NCI-H128 (cell line): Measurements from ENCODE around the gene EIF2B4.
"Not testable (repeated sequence)": the region's sequence is repeated elsewhere in the genome, so short reads cannot be mapped to it uniquely, and the experiment has no call there.

Experiments used
- DNase-seq: peaks from one replicate; lab custom pipeline; 2025; ENCODE audit not compliant: unreplicated experiment; lab: John Stamatoyannopoulos, UW

Gene EIF2B4

DNA sequence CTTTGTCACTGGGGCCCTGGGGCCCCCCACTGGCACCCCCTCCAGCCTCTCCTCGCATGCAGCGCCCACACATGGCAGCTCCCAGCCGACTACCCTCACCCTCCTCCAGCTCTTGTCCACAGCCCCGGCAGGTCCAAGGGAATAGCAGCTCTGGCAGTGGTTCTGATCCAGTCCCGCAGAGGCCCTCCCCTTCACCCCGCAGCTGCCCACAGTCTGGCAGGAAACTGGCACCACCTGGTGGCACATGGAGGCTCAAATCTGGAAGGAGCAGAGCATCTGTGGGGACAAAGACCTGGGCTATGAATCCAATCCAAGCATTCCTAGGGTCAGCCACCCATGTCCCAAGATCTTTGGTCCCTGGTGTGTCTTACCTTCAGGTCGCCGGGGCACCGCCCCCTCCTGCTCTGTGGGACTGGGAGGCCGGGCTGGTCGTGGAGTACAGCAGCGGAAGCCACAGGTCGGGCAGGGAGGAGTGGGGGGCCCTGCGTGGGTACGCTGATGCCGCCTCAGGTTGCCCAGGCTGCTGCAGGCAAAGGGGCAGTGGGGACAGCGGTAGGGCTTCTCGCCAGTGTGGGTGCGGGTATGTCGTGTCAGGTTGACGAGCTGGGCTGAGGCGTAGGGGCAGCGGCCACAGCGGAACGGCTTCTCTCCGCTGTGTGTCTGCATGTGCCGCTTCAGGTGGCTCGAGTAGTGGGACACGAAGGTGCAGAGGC lies 8.1 kb upstream of the EIF2B4 start:
- DNase-seq, result no peak

DNA sequence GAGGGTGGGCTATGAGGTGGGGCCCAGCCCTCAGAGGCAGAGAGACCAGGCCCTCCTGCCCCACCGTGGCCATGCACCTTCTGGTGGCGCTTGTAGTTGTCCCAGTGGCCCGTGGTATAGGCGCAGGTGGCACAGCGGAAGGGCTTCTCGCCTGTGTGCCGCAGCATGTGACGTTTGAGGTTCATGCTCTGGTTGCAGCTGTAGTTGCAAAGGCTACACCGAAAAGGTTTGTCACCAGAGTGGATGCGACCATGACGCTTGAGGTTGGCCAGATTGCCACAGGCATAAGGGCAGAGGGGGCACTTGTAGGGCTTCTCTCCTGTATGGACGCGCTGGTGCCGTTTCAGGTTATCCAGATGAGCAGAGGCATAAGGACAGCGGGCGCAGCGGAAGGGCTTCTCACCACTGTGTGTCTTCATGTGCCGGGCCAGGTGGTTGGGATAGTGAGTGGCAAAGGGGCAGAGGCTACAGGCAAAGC lies 7.5 kb upstream of the EIF2B4 start:
- no peak for DNase-seq

DNA sequence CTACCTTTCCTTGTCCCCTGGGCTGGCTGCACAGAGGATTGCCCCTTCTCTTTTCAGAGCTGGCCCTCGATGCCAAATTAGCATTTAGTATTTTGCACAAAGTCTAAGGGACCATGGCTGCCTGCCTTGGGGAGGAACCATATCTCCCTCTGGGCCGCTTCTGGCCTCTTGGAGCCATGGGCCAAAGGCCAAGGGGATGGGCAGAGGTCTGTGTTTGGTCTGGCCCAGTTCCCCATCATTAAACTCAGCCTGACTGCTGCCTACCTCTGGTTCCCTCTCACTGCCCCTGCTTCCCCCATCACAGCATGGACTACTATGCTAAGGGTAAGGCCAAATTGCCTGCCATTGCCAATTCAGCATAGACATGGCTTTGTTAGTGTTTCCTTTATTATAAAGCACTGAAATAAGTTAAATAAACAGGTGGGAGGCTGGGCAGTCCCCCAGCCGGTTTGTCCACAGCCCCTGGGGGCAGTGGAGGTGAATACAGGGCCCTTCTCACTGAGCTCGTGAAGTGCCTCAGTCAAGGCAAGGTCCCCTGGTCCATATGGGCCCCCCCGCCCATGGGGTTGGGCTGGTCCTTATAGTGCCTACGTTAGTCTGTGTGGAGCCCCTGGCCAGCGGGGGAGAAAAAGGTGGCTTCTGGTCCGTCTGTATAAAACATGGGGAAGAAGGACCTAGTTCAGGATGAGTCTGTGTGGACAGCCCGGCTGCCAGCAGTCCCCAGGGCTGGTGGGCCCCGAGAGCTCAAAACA lies 6.9 kb upstream of the EIF2B4 start:
- no peak for DNase-seq

DNA sequence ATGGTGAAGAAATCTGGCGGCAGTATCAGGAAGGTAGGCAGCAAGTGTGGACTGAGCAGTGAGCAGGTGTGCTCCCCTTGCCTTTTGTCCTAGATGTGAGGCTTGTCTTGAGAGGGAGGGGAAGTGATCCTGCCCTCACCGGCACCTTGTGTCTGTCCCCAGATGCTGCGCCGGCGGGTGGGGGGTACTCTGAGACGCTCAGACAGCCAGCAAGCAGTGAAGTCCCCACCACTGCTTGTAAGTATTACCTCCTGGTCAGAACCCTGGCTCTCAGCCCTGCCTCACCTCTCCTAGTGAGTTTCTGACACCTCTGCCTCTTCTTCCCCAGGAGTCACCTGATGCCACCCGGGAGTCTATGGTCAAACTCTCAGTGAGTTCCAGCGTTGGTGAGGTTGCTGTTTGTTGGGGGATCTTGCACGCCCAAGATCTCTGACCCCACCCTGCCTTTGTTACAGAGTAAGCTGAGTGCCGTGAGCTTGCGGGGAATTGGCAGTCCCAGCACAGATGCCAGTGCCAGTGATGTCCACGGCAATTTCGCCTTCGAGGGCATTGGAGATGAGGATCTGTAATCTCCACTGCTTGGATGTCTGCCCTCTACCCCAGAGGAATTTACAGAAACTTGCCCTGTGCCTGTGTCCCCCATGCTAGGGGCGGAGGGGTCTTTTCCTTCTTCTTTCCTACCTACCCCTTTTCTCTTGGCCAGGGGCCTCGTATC lies 6.2 kb upstream of the EIF2B4 start:
- DNase-seq, result no peak

DNA sequence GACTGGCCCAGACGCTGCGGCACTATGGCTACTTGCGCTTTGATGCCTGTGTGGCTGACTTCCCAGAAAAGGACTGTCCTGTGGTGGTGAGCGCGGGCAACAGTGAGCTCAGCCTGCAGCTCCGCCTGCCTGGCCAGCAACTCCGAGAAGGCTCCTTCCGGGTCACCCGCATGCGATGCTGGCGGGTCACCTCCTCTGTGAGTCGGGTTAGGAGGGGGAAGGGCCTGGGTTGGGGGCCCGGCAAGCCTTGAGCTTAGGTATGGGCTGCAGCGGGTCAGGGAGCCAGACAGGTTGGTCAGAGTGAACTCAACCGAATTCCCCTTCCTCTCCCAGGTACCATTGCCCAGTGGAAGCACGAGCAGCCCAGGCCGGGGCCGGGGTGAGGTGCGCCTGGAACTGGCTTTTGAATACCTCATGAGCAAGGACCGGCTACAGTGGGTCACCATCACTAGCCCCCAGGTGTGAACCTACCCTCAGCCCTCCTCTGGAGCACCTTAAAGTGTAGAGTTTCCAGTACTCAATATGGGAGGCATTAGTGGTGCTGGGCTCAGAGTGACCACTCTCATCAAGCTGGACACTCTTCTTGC lies 5.5 kb upstream of the EIF2B4 start:
- no peak for DNase-seq

DNA sequence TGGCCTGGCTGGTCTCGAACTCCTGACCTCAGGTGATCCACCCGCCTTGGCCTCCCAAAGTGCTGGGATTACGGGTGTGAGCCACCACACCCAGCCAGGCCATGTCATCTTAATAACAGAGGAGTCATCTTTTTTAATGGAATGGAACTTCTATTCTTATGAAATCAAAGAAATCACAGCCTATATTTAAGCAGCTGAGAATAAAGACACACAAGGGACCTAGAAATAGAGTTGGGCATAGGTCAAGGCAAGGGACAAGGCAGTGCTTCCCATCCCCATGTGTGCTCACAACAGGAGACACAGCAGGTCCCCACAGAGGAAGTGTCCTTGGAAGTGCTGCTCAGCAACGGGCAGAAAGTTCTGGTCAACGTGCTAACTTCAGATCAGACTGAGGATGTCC lies 3.4 kb upstream of the EIF2B4 start:
- DNase-seq, result no peak

DNA sequence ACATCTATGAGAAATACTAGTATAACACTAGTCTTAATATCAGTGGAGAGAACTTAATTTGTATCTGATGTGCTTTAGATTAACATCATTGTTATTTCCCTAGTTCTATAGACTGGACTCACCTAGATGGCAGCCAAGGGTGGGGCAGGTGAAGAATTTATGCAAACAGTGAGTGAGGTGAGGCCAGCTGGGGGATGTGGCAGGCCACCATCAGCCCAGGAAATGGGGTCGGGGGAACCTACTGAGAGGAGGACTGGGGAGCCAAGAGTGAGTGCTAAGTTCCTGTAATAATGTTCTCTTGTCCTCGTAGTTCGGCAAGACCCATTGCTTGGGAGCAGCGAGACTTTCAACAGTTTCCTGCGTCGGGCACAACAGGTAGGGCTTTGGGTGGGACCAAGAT lies 2.8 kb upstream of the EIF2B4 start:
- DNase-seq, result no peak

DNA sequence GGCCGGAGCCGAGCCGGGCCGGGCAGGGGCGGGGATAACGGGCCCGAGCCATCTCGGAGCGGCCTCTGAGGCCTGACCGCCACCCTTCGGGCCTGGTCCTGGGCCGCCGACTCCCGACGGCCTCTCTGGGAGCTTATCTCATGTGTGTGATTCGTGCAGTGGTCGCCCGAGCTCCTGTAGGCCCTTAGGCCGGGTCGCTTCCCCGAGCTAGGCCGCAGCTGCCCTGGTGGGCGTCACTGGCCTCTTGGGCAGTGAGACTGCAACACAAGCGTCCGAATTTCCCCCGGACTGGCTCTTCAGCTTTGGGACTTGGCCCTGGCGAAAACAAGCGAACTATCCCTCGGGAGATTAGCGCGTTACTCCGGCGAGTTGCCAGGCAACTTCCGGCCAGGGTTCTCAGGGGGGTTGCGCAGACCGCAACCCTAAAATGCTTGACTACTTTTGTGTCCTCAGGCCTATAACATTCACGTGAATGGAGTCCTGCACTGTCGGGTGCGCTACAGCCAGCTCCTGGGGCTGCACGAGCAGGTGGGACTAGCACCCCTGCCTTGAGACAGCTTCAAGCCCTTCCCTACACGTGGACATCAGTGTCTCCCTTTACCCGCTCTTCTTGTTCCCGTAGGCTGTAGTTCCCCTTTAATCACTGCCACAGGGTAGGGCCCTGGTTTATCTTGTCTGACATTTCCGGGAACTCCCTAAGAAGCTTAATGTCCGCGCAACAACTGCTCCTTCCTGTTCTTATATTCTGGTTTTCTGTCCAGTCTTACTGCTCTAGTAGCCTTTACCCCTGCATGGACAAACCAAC lies 880 bp upstream of the EIF2B4 start:
- DNase-seq, result no peak

DNA sequence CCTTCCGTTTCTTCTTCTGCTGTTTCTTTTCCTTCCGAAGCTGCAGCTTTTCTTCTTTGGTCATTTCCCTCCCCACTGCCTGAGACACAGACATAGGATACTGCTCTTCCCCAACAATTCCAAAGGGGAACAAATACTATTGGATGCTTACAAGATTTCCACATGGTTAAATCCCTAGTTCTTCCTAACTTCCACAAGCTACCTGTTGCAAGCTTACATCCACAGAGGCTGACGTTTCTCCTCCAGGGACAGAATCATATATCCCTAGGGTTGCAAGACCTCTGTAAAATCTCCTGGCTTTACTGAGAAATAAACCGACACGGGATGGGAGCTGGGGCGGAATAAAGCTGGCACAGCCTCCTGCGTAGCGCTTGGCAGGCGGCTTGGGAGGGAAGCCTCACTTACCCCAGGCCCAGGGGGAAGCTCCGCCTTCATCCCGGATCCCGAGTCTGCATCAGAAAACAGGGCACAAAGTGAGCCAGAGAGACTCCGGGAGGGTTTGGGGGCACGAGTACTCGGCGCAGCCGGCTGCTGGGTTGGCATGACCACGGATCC lies 590 bp downstream of the EIF2B4 start:
- peak; percentile 19 for DNase-seq

DNA sequence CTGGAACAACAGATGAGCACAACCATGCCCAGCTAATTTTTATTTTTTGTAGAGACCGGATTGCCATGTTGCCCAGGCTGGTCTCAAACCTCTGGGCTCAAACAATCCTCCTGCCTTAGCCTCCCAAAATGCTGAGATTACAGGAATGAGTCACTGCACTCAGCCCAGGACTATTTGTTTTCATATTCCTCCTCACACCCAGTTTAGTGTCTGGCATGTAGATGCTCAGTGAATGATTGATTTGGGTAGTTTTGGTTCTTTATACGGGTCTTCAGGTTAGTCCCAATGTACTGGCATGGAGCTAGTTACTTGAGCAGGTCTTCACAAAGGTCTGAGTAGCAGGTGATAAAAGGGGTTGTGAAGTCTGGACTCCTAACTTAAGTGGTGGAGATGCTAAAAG lies 6.2 kb downstream of the EIF2B4 start:
- DNase-seq, result no peak

DNA sequence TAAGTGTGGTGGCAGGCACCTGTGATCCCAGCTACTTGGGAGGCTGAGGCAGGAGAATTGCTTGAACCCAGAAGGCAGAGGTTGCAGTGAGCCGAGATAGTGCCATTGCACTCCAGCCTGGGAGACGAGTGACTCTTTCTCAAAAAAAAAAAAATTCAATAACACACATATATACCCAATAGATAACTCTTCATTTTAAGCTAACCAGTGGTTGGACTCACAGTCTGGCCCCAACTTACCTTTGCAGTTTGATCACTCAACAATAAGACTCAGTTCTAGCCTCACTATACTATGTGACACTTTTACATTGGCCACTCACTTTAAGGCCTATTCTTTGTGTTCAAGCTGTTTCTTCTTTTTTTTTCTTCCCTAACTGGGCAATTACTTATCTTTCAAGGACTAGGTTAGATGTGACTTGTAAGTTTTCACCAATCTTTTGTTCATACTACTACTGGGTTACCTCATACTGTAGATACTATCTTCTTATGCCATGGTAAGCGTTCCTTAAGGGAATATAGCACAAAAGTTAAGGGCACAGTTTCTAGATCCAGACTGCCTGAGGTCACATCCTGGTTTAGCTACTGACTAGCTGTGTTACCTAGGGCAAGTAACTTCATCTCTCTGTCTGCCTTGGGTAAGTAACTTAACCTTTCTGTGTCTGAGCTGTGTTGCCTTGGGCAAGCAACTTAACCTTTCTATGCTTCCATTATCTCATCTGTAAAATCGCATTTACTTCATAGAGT lies 7.3 kb downstream of the EIF2B4 start:
- no peak for DNase-seq

DNA sequence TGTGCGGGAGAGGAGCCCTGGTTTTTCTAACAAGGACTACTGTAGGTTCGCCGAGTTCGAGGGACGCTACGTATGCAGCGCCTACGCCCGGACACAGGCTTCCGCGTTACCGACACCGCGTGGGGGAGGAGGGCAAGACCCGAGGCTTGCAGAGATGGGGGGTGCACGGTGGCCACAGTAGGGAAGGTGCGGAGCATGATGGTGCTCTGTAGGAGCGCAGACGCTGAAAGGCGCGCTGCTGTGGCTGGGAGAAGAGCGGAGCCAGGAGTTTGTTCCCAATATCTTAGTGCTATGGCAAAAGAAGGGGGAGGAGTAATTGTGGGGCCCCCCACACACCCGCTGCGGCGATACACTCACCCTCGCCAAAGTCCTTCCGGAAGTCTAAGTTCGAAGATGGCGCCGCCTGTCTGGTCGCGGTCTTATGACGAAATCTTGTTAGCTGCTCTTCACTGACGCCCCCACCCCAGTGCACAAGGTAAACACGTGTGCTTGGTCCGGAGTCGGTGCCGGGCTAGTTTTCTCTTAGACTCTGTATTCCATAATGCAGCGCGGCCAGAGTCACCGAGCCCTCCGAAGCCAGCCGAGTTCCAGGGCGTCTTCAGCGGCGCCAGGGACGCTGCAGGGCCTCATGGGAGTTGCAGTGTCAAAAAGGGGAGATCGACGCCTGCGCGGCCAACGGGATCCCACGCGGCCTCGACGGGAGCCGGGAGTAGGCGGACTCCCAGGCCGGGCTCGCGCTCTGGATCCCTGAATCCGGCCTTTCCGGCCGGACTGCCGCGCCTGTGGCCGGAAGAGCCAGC lies 13.6 kb downstream of the EIF2B4 start, which contains the start of gene GTF3C2:
Gene GTF3C2 (minus strand): TSS at position 383 of the 800 bp plus-strand sequence. CDS start 13,210 bp downstream, outside the sequence.
- DNase-seq, result peak; percentile 84

DNA sequence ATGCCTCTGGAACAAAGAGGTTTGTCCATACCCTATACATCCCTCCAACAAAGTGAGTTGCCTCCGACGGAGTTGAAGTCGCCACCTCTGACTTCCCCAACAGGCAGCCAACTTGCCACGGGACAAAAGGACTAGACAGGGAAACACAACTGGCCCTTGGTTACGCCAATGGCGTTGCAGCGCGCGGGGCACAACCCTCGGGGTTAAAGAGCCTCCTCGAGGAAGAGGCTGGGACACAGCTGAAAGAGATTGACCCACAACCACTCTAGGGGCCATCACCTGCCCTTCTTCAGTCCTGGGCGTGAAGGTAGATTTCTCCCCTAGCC lies 14.1 kb downstream of the EIF2B4 start:
- DNase-seq, result no peak

DNA sequence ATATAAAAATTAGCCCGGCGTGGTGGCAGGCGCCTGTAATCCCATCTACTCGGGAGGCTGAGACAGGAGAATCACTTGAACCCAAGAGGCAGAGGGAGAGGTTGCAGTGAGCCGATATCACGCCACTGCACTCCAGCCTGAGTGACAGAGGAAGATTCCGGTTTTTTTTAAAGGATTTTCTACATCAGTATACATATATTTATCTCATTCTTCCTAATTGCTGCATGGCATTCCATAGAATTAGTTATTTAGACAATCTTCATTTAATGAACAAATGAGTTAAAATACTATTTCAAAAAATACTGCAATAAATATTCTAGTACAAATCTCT lies 15.6 kb downstream of the EIF2B4 start:
- DNase-seq, result no peak

DNA sequence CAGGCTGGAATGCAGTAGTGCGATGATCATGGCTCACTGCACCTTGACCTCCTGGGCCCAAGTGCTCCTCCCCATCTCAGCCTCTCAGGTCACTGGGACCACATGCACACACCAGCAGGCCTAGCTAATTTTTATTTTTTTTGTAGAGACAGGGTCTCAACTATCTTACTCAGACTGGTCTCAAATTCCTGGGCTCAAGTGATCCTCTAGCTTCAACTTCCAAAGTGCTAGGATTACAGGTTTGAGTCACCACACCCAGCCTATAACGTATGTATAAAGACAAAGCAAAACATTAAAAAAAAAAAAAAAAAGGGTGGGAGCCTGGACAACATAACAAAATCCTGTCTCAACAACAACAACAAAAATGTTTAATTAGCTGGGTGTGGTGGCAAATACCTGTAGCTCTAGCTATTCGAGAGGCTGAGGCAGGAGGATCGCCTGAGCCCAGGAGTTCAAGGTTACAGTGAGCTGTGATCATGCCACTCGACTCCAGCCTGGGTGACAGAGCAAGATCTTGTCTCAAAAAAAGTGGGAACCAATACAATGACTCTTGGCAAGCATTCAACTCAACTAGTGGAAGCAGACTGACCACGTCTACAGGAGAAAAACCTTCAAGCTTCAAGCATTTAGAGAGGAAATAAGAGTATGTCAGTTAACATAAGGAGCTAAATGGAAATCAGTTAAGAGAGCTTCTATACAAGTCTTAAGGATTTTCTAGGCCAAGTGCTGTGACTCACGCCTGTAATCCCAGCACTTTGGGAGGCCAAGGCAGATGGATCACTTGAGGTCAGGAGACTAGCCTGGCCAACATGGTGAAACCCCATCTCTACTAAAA lies 16.2 kb downstream of the EIF2B4 start:
- DNase-seq, result no peak

DNA sequence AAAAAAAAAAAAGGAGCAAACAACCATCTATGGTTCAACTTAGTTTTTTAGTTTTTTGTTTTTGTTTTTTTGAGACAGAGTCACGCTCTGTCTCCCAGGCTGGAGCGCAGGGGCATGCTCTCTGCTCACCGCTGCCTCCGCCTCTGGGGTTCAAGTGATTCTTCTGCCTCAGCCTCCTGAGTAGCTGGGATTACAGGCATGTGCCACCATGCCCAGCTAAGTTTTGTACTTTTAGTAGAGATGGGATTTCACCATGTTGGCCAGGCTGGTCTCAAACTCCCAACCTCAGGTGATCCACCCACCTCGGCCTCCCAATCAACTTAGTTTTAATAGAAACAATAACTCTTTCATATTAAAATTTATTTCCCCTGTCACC lies 16.8 kb downstream of the EIF2B4 start:
- DNase-seq, result not testable (repeated sequence)

DNA sequence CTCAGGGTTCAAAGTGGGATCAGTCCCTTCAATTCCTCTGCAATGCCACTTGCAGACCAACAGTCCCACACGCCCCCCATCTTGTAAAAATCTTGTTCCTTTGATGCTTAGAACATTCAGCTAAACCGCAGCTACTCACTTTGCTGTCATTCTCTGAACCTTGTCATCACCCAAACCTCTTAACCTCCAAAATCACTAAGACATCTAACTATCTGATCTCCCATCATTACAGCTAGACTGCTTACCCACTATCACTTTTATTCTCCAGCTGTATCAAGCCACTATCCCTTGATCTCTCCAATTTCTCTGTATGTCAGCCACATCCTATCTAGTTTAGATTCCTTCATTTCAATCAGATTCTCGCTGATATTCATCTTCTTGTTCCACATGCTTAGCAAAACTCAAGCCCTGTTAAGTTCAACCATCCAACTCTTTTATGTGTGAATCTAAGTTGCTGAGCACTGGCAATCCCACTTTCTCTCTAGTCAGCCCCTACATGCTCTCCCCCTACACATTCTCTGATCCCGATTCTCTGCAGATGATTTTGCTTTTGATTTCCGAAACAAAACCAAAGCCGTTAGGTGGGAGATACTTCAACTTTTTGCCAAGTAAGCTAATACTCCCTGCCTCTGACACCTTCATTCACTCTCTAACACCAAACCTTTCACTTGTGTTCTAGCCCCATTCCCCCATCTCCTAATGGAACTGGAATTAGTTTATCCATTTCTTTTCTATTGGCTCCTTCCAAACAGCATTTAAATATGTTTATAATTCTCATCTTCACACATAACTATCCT lies 18.1 kb downstream of the EIF2B4 start:
- no peak for DNase-seq
